Measurements from ENCODE around the gene CLSTN3.

GRCh38 chr12:7091171-7091570, 39.0 kb upstream of the CLSTN3 start:
- no peak for TF ChIP-seq CTCF (conservative IDR thresholded peaks at IDR 0.05 in 1 of 2, IDR thresholded peaks at IDR 0.05 in 1 of 2; ENCODE audit: low read depth in 1 of 2, low read length in 2 of 2)
- TF ChIP-seq EZH2 (IDR thresholded peaks at IDR 0.05; ENCODE audit: low read length, missing control alignments): no peak
